Measurements from ENCODE around the gene FAM53C.
"Not testable (repeated sequence)": the region's sequence is repeated elsewhere in the genome, so short reads cannot be mapped to it uniquely, and the experiment has no call there.

Gene FAM53C

GRCh38 chr5:138316355-138316754, 21.7 kb upstream of the FAM53C start:
- DNase-seq, result peak; percentile 43
- Histone ChIP-seq H3K36me3 (ENCODE audit: control insufficient read depth, insufficient read depth, low read length) (peaks cover 2% of the 10 kb centered on the region), H3K27me3 (ENCODE audit: insufficient read depth, low read length, poor library complexity) (no peaks in the 10 kb centered on the region)

GRCh38 chr5:138318211-138318610, 19.9 kb upstream of the FAM53C start:
- H3K23ac ChIP-seq (ENCODE audit: low read length); H3K4me2 ChIP-seq (ENCODE audit: low read length); H2BK120ac ChIP-seq (ENCODE audit: low read depth, low read length); H3K36me3 ChIP-seq (ENCODE audit: control insufficient read depth, insufficient read depth, low read length); H4K8ac ChIP-seq (ENCODE audit: low read depth, low read length); H3K18ac ChIP-seq (ENCODE audit: low read length); H3K4ac ChIP-seq (ENCODE audit: low read depth, low read length); H3K27me3 ChIP-seq (ENCODE audit: insufficient read depth, low read length, poor library complexity); H3K4me1 ChIP-seq (ENCODE audit: control insufficient read depth, low read depth, low read length); H3K27ac ChIP-seq (ENCODE audit: low read depth, low read length); H2BK5ac ChIP-seq (ENCODE audit: low read length); DNase-seq; H3K9ac ChIP-seq (ENCODE audit: low read length); H3K56ac ChIP-seq (ENCODE audit: low read length); H4K5ac ChIP-seq (ENCODE audit: low read length); H2BK15ac ChIP-seq (replicated peaks; ENCODE audit: low read depth); H3K79me2 ChIP-seq (ENCODE audit: control insufficient read depth, insufficient read depth, low read length); H2AK5ac ChIP-seq (ENCODE audit: low read length); H3K4me3 ChIP-seq (ENCODE audit: low read length); H3K79me1 ChIP-seq (ENCODE audit: low read length): not testable (repeated sequence)
- WGBS (ENCODE audit: extremely low coverage, insufficient coverage, low lambda C conversion rate), result no CpG with 5 or more reads among the region's 4 CpGs

More at GRCh38 chr5:138316355-138316754, 21.7 kb upstream of the FAM53C start:
- H3K27ac ChIP-seq (ENCODE audit: low read depth, low read length), result no peak overlapping the region
- H3K56ac ChIP-seq (ENCODE audit: low read length), result no peak overlapping the region
- H3K4ac ChIP-seq (ENCODE audit: low read depth, low read length), result no peak overlapping the region
- no peak overlapping the region for H3K4me2 ChIP-seq (ENCODE audit: low read length)
- H2BK5ac ChIP-seq (ENCODE audit: low read length), result no peak overlapping the region
- H3K79me1 ChIP-seq (ENCODE audit: low read length), result no peaks in the 10 kb centered on the region
- WGBS (ENCODE audit: extremely low coverage, insufficient coverage, low lambda C conversion rate), result no CpG with 5 or more reads among the region's 3 CpGs
- H3K23ac ChIP-seq (ENCODE audit: low read length), result no peak overlapping the region
- no peak overlapping the region for H2AK5ac ChIP-seq (ENCODE audit: low read length)
- H2BK120ac ChIP-seq (ENCODE audit: low read depth, low read length), result no peak overlapping the region
- no peaks in the 10 kb centered on the region for H3K4me1 ChIP-seq (ENCODE audit: control insufficient read depth, low read depth, low read length)
- H3K79me2 ChIP-seq (ENCODE audit: control insufficient read depth, insufficient read depth, low read length), result no peaks in the 10 kb centered on the region
- H4K5ac ChIP-seq (ENCODE audit: low read length), result no peak overlapping the region
- no peak overlapping the region for H4K8ac ChIP-seq (ENCODE audit: low read depth, low read length)
- H2BK15ac ChIP-seq (replicated peaks; ENCODE audit: low read depth), result no peak overlapping the region
- no peak overlapping the region for H3K9ac ChIP-seq (ENCODE audit: low read length)
- H3K18ac ChIP-seq (ENCODE audit: low read length), result no peak overlapping the region
- H3K4me3 ChIP-seq (ENCODE audit: low read length), result no peak overlapping the region

- H3K27ac ChIP-seq (ENCODE audit: low read depth, low read length), result peak overlapping the region; percentile 5
- peak overlapping the region; percentile 42 for H3K4me3 ChIP-seq (ENCODE audit: low read length)
- no peaks in the 10 kb centered on the region for H3K79me2 ChIP-seq (ENCODE audit: control insufficient read depth, insufficient read depth, low read length)
- peak overlapping the region; percentile 6 for H3K18ac ChIP-seq (ENCODE audit: low read length)
- no peak overlapping the region for H4K5ac ChIP-seq (ENCODE audit: low read length)
- H3K9ac ChIP-seq (ENCODE audit: low read length), result peak overlapping the region; percentile 69
- H3K23ac ChIP-seq (ENCODE audit: low read length), result no peak overlapping the region
- H2BK5ac ChIP-seq (ENCODE audit: low read length), result no peak overlapping the region
- H3K4ac ChIP-seq (ENCODE audit: low read depth, low read length), result no peak overlapping the region
- no peak overlapping the region for H2BK120ac ChIP-seq (ENCODE audit: low read depth, low read length)
- H3K27me3 ChIP-seq (ENCODE audit: insufficient read depth, low read length, poor library complexity), result no peaks in the 10 kb centered on the region
- H2AK5ac ChIP-seq (ENCODE audit: low read length), result no peak overlapping the region
- H3K56ac ChIP-seq (ENCODE audit: low read length), result peak overlapping the region; percentile 87
- H2BK15ac ChIP-seq (replicated peaks; ENCODE audit: low read depth), result no peak overlapping the region
- no peaks in the 10 kb centered on the region for H3K36me3 ChIP-seq (ENCODE audit: control insufficient read depth, insufficient read depth, low read length)
- H3K79me1 ChIP-seq (ENCODE audit: low read length), result no peaks in the 10 kb centered on the region
- WGBS (ENCODE audit: extremely low coverage, insufficient coverage, low lambda C conversion rate), result no CpG with 5 or more reads among the region's 12 CpGs
- peak overlapping the region; percentile 75 for H3K4me2 ChIP-seq (ENCODE audit: low read length)
- H4K8ac ChIP-seq (ENCODE audit: low read depth, low read length), result no peak overlapping the region
- no peaks in the 10 kb centered on the region for H3K4me1 ChIP-seq (ENCODE audit: control insufficient read depth, low read depth, low read length)
- peak; percentile 56 for DNase-seq
Observed at GRCh38 chr5:138330813-138331448, 7.1 kb upstream of the FAM53C start.

GRCh38 chr5:138331449-138332368, 6.4 kb upstream of the FAM53C start, which contains the start of gene CDC25C:
CDC25C (minus strand) TSS chr5:138331804; CDS start chr5:138331180, 624 bp downstream.
- Histone ChIP-seq H3K4ac (ENCODE audit: low read depth, low read length) (no peak within 1 kb of the TSS), H3K27ac (ENCODE audit: low read depth, low read length) (peak within 1 kb of the TSS; percentile 5), H3K36me3 (ENCODE audit: control insufficient read depth, insufficient read depth, low read length) (no peaks in the 10 kb centered on the region), H2BK5ac (ENCODE audit: low read length) (no peak within 1 kb of the TSS), H2AK5ac (ENCODE audit: low read length) (no peak within 1 kb of the TSS), H2BK120ac (ENCODE audit: low read depth, low read length) (no peak within 1 kb of the TSS), H3K4me3 (ENCODE audit: low read length) (peak within 1 kb of the TSS; percentile 55), H3K4me1 (ENCODE audit: control insufficient read depth, low read depth, low read length) (peaks cover 2% of the 10 kb centered on the region), H3K9ac (ENCODE audit: low read length) (peak within 1 kb of the TSS; percentile 74), H3K4me2 (ENCODE audit: low read length) (peak within 1 kb of the TSS; percentile 75), H3K23ac (ENCODE audit: low read length) (no peak within 1 kb of the TSS), H4K8ac (ENCODE audit: low read depth, low read length) (no peak within 1 kb of the TSS), H3K18ac (ENCODE audit: low read length) (peak within 1 kb of the TSS; percentile 6), H3K79me1 (ENCODE audit: low read length) (no peaks in the 10 kb centered on the region), H3K79me2 (ENCODE audit: control insufficient read depth, insufficient read depth, low read length) (no peaks in the 10 kb centered on the region), H4K5ac (ENCODE audit: low read length) (no peak within 1 kb of the TSS), H3K27me3 (ENCODE audit: insufficient read depth, low read length, poor library complexity) (no peaks in the 10 kb centered on the region), H2BK15ac (replicated peaks; ENCODE audit: low read depth) (no peak within 1 kb of the TSS), H3K56ac (ENCODE audit: low read length) (peak within 1 kb of the TSS; percentile 91)
- DNase-seq, result peak; percentile 100
- WGBS (ENCODE audit: extremely low coverage, insufficient coverage, low lambda C conversion rate), result no CpG with 5 or more reads among the region's 55 CpGs

- no peak overlapping the region for H2BK5ac ChIP-seq (ENCODE audit: low read length)
- no peak overlapping the region for H2BK15ac ChIP-seq (replicated peaks; ENCODE audit: low read depth)
- DNase-seq, result peak; percentile 54
- H3K4me3 ChIP-seq (ENCODE audit: low read length), result no peak overlapping the region
- H4K5ac ChIP-seq (ENCODE audit: low read length), result no peak overlapping the region
- no peak overlapping the region for H3K4me2 ChIP-seq (ENCODE audit: low read length)
- H2AK5ac ChIP-seq (ENCODE audit: low read length), result no peak overlapping the region
- H3K79me2 ChIP-seq (ENCODE audit: control insufficient read depth, insufficient read depth, low read length), result peaks cover 15% of the 10 kb centered on the region
- no peak overlapping the region for H2BK120ac ChIP-seq (ENCODE audit: low read depth, low read length)
- no CpG with 5 or more reads among the region's 3 CpGs for WGBS (ENCODE audit: extremely low coverage, insufficient coverage, low lambda C conversion rate)
- no peaks in the 10 kb centered on the region for H3K27me3 ChIP-seq (ENCODE audit: insufficient read depth, low read length, poor library complexity)
- H3K56ac ChIP-seq (ENCODE audit: low read length), result no peak overlapping the region
- no peak overlapping the region for H3K4ac ChIP-seq (ENCODE audit: low read depth, low read length)
- no peak overlapping the region for H3K27ac ChIP-seq (ENCODE audit: low read depth, low read length)
- H3K79me1 ChIP-seq (ENCODE audit: low read length), result peaks cover 7% of the 10 kb centered on the region
- H3K9ac ChIP-seq (ENCODE audit: low read length), result no peak overlapping the region
- H3K4me1 ChIP-seq (ENCODE audit: control insufficient read depth, low read depth, low read length), result peaks cover 4% of the 10 kb centered on the region
- no peak overlapping the region for H3K18ac ChIP-seq (ENCODE audit: low read length)
- H3K36me3 ChIP-seq (ENCODE audit: control insufficient read depth, insufficient read depth, low read length), result no peaks in the 10 kb centered on the region
- H3K23ac ChIP-seq (ENCODE audit: low read length), result no peak overlapping the region
- H4K8ac ChIP-seq (ENCODE audit: low read depth, low read length), result no peak overlapping the region
Observed at GRCh38 chr5:138334867-138335447, 3.1 kb upstream of the FAM53C start.

Measured in mesendoderm (in vitro differentiated cells).